GM12891 (cell line): Measurements from ENCODE around the gene ARHGAP18.

Experiments used
- POLR2A ChIP-seq: IDR thresholded peaks from 2 replicates; pipeline ENCODE4 v1.6.1; 2011; ENCODE audit warnings: low read depth, low read length, control low read depth
- TAF1 ChIP-seq: IDR thresholded peaks from 2 replicates; pipeline ENCODE4 v1.6.1; 2011; ENCODE audit warnings: low read depth, low read length, control low read depth

DNA sequence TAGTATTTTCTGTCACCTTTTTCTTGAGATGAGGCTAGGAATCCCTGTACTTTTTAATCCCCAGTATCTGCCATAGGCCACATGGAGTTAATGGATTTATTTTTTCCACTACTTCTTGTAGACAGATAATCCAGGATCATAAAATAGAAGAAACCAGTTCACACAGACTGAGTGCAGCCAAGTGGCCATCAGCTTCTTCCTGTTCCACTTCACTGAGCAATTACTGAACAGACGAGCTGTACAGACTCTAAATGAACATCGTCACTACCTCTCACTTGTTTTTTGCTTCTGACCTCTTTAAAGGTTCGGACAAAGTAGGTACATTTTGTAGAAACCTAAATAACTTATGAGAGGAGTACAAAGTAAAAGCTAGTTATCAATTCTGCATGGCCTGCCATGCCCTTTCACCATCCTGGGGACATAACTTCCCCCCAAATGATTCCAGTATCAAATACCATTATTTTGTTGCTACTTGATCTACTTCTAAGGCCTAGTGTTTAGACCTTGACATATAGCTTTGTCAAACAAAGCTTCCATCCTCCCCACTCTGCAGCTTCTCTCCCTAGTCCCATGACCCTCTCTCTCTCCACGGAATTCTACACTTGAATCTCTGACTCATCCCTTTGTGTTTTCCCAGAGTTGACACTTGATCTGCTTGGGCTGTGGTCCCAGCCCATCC lies 34.4 kb upstream of the ARHGAP18 start:
- TF ChIP-seq POLR2A (no peak), TAF1 (no peak)
